Activated CD8-positive, alpha-beta memory T cell treated with anti-CD3 and anti-CD28 coated beads for 4 hours (primary cell): Measurements from ENCODE around the gene MSH3.
"Not testable (repeated sequence)": the region's sequence is repeated elsewhere in the genome, so short reads cannot be mapped to it uniquely, and the experiment has no call there.

Experiments
- DNase-seq, 2 donors: peaks; one replicate each; pipeline ENCODE4 v3.0.0-alpha.2; 2020; ENCODE audit warnings: low read depth in 2 of 2

Gene MSH3

DNA sequence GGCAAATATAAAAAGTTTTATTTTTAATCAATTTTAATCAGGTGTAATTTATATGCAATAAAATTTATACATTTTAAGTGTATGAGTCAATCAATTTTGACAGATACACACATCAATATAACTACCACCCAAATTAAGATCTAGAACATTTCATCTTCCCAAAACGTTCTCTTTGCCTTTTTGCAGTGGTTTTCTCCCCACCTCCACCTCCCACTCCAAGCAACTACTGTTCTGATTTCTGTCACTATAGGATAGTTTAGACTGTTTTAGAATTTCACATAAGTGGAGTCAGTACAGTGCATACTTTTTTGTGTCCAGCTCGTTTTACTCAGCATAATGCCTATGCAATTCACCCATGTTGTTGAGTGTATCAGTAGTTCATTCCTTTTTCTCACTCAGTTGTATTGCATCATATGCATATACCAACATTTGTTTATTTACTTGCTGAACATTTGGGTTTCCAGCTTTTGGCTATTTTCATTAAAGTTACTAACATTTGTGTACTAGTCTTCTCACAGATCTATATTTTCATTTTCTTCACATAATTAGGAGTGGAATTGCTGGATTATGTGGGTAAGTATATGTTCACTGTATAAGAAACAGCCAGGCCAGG is 52.5 kb downstream of the MSH3 start:
- no peak for DNase-seq

DNA sequence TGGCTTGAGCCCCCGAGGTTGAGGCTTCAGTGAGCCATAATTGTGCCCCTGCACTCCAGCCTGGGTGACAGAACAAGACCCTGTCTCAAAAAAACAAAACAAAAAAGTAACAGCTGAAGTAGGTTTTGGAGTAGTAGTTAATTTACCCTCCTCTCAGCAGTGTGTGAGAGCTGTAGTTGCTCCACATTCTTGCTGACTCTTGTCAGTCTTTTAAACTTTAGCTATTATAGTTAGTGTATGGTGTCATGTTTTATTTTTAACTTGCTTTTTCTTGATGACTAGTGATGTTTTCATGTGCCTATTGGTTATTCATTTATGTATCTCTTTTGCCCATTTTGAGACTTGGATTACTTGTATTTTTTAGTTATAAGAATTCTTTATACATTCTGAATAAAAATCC is 53.2 kb downstream of the MSH3 start:
- no peak for DNase-seq

DNA sequence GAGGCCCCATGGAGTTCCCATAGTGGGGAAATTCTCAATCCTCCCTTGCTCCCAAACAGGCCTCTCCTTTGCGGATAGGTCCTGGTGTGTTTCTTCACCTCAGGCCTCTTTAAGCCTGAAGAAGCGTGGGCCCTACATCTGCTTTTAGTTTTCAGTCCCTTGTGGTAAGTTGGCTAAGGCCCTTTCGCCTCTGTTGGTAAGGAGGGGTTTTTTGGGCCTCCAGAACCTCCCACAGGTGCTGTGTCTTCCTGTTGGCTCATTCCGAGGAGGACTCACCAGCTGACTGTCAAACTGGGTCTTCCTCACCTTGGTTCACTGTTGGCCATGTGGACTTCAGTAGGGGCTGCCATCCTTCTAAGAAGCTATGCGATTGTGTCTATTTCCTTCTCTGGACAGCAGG is 56.8 kb downstream of the MSH3 start:
- DNase-seq: no peak

DNA sequence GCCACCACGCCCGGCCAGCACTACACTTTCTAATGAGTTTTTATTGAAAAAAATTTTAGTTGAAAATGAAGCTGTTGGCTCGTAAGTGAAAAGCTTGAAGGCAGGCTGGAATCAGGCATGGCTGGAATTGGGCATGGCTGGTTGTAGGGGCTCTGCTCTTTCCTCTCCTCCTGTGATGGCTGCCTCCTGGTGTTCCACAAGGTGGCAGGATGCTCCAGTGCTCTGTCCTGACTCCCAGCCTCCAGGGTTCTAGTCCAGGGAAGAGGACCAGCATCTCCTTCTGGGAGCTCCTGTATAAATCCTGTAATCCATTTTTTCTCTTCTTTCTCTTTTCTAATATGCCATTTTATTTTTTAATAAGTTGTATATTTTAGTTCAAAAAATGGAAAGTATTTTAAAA is 57.5 kb downstream of the MSH3 start:
- no peak for DNase-seq

DNA sequence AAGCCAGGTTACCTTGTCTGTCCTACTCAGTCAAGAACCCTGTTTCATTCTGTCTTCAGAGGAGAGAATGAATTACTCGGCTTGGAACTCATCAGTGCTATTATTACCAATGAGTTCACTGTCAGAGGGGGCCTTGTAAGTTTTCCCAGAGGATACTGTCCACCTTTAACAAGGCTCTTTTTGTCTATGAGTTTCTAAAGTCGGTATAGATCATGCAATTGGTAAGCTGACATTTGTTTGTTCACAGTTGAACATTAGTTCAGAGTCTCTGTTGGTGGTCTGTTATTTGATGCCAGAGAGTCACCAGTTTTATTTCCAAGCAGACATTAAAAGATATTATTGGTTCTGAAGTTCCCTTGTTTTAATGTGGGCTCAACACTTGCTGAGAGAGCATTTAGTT is 58.5 kb downstream of the MSH3 start:
- DNase-seq: no peak

DNA sequence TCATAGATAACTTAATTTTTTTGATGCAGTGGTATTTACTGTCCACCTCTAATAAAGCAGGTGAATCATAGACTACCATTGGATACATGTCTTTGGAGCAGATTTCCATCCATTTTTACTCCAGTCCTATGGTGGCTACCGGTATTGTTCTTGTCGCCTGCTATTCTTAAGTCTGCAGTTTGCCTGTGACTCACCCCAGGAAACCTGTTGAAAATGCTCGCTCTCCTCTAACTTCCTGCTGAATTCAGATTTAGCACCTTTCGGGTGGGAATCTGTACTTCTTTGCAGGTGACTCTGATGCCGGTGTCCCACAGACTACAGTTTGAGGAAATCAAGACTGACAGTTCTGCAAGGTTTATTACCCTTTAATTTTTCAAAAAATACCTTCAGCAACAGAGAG is 59.2 kb downstream of the MSH3 start:
- DNase-seq: no peak

DNA sequence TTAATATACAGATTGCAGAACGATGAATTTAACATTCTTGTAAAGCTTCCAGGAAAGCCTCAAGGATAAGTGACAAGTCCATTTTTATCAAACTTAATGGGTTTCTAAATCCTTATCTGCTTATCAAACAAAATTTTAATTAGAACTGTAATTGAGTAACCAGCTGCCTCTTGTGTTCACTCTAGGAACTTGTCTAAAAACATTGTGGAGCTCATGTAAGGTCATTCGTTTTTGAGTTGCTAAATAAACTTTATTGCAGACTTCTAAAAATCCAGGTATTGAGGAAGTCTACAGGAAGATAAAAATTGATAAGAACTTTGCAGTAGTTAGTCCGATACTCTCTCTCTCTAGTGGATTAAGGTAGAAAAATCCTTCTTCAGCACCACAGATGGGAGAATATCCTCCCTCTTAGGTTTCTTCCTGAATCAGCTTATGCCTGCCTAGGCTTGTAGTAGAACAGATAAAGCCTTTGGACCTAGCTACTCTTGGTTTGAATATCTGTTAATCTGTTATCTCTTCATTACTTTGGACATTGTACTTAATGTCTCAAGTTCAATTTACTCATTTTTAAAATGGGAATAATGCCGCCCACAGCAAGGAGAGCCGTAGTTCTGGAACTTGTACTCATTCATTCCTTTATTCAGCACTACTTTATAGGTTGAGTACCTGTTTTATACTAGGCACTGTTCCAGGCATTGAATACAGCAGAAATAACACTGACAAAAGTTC is 60.3 kb downstream of the MSH3 start:
- no peak for DNase-seq

DNA sequence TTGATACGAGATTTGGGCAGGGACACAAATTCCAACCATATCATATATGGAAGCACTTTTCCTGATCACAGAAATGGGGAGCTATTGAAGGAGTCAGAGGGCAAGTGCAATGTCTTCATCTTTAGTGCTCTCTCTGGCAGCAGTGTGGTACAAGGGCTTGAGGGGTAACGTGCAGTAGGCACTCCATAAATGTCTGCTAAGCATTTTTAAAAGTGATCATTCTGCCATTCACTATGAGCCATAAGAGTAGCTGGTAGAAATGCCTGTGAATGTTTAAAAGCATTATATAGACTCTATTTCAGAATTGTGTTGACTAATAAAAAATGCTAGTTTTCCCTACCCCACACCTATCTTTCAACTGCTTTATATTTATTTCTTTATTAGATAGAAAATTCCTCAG is 61.4 kb downstream of the MSH3 start:
- no peak for DNase-seq

DNA sequence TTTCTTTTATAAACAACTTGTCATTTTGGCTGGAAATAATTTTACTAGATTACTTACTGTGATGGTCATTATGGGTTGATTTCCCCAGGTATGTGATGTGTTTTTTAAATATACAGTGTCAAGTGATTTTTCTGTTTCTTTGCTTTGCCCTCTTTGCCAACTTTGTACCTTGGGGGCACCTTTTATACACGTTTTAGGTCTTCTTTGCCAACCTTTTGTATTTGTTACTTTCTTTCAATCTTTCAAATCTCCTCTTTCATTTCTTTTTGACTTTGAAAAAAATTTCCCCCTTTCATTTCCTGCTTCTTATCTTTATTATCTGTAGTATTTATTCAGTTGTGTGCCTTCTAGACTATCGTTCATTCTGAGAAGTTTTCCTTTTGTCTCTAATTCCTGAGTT is 65.7 kb downstream of the MSH3 start:
- no peak for DNase-seq

DNA sequence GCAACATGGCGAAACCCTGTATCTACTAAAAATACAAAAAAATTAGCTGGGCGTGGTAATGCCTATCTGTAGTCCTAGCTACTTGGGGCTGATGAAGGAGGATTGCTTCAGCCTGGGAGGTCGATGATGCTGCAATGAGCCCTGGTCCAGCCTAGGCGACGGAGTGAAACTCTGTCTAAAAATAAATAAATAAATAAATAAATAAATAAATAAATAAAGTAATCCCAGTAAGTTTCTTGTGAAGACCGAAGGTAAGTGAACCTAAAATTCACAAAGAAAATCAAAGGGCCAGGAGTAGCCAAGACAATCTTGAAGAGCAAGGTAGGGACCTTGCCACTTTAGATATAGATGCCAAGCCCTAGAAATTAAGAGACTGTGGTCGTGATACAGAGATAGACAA is 68.5 kb downstream of the MSH3 start:
- no peak for DNase-seq

DNA sequence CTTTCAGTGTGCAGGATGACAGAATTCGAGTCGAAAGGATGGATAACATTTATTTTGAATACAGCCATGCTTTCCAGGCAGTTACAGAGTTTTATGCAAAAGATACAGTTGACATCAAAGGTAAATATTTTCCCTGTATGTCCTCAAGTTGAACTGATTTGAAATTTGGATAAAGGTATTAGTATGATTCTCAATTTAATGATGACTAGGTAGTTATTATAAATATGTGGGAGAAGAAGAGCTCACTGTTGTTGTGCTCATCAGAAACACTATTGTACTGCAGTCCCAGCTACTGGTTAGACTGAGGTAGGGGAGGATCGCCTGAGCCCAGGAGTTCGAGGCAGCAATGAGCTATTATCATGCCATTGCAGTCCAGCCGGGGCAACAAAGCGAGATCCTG is 71.0 kb downstream of the MSH3 start:
- DNase-seq: no peak

DNA sequence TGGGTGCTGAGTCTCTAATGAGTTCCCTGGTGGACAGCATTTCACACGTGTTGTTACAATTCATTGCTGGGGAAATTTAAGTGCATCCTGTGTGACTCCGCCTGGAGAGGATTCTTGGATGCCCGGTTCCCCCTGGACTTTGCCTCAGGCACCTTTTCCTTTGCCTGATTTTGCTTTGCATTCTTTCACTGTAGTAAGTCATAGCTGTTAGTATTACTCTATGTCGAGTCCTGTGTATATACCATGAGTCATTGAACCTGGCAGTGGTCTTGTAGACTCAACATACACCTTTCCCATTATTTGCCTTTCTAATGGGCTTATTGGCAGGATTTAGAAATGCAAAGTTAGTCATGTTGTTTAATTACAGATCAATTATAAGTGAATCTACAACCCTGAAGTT is 82.3 kb downstream of the MSH3 start:
- DNase-seq: no peak

DNA sequence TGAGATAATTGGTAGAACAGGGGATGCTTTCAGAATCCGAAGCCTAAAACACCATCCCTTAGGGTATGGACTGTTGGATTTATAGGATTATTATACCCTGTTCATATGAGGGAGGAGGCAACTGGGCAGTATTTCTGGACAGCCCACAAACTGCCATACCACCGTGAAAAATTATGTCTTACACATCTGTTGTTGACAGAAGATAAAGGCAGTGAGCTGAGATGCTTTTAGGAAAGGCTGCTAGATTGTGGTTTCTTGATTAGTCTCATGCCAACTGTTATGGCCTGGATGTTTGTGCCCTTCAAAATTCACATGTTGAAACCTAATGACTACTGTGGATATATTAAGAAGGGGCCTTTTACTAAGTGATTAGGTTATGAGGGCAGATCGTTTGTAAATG is 84.0 kb downstream of the MSH3 start:
- no peak for DNase-seq

DNA sequence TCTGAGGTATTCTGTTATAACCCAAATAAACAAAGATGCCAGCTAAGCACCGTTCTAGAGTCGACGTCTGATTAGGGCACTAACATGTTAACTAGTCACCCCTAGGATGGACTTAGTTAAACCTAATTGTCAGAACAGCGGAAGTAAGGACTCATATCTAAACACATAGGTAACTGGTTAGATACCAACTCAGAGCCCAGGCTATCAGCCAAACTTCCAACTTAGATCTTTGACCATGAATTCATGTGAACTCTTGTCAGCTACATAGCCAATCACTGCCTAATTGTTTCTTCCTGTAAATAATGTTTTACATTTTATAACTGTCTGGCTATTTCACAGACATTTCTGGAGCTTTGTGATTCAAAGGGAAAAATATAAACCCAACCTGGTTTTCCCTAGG is 84.6 kb downstream of the MSH3 start:
- no peak for DNase-seq

DNA sequence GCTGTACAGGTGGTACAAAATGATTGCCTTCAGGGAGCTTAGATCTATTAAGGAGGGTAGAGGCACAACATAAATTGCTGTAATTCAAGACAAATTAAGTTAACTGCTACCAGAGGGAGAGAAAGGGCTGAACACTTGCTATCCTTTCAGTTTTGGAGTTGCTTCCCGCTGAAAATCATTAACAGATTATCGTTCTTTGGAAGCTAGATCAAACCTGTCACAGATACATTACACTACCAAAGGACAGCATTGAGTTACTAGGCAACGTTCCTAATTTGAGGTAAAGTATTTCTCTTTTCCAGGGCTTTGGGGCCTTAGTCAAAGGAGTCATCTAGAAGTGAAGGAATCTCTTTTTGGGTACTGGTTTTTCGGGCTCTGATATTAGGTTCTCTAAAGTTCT is 85.0 kb downstream of the MSH3 start:
- no peak for DNase-seq

DNA sequence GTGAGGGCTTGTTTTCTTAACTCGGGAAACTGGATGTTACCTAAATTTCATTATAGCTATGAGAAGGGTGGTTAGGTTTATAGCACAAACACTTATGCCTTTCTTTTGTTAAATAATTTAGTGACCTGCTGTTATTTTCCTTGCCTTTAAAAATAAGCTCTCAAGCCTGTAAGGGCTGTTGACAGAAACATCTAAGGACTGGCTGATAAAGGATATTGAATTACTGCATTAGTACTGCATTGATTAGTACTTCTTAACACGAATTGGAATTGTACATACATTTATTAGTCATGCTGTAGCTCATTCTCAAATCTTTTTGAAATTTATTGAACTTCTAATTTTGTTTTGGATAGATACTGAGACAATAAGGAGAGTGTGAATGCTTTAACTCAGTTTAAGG is 85.4 kb downstream of the MSH3 start:
- DNase-seq: no peak

DNA sequence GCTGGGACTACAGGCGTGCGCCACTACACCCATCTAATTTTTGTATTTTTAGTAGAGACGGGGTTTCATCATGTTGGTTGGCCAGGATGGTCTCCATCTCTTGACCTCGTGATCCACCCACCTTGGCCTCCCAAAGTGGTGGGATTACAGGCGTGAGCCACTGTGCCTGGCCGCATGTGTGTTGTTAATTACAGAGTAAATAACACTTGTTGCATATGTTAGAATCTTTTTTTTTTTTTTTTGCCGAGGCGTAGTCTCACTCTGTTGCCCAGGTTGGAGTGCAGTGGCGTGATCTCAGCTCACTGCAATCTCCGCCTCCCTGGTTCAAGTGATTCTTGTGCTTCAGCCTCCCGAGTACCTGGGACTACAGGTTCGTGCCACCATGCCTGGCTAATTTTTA is 86.0 kb downstream of the MSH3 start:
- not testable (repeated sequence) for DNase-seq

DNA sequence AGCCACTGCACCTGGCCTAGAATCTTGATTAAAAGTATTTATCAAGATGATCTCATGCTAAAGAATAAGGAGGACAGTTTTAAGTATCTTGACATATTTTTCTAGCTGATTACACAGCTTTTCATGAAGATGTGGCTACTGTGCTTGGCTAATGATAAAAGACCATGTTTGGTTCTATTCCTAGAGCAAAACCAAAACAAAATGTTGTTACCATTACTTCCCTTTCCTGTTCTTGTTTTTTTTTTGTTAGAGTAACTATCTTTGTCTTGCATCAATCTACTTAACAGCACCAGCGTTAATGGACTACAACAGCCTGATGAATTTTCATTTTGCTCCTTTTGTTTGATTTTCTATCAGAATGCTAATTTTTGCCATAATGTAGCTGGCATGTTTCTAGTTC is 86.5 kb downstream of the MSH3 start:
- DNase-seq: no peak

DNA sequence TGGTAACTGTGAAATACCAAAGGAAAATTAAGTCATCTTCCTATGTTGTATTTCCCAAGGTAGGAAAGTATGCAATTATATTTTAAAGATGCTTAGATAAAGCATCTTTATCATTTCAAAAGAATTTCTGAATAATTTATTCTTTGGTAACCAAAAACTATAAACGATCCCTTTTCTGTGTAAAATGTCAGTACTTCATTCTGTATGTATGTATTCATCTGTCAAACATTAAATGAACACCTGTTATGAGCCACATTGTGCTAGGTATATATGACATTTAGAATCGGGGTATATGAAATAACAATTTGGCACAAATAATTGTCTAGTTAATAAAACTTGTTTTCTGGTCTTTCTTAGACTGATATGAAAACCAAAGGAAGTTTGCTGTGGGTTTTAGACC is 89.7 kb downstream of the MSH3 start:
- DNase-seq: no peak

DNA sequence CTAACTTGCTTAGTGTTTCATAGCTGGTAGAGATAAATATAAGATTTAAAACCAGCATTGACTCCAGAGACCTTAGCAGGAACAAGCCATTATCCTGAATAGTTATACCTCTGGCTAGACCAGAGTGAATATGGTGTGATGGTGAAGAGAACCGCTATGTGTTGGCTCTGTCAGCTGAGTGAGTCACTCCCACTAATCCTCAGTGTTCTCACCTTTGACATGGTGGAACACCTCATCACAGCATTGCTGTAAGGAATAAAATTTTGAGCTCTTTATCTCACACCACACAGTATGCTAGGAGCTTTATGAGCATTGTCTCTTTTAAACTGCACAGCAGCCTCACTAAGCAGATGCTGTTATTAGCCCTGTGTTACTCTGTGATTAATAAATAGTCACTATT is 91.0 kb downstream of the MSH3 start:
- no peak for DNase-seq

DNA sequence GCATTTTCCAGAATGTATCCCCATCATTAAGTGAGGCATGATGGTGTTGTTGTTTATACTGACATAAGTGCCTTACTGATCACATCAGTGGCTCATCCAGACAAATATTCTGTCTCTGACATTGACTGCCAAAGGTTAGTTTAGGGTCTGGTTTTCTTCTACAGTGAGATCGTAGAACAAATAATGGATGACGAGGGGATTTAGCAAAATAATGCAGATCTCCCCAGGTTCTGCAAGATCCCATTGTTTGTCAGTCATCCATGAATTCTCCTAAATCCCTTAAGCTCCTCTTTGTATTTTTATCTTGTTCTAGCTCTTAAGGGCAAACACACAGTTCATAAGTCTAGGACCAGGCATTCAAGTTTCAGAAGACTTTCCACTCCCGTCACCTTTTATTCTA is 93.5 kb downstream of the MSH3 start:
- DNase-seq: no peak

DNA sequence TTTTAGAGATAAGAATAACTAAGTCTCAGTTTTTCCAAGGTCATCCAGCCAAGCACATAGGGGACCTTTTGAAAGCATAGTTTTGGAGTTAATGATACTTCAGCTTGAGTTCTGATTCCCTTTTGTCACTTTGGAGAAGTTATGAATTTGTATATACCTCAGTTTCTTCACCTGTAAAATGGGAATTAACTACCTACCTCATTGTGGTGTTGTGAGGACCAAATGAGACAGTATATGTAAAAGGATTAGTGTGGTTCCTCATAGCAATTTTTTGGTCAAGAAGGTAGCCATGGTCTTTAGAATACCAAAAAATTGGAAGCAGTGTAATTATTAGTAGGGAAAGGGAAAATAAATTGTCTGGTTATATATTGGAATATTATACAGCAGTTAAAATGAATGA is 98.0 kb downstream of the MSH3 start:
- DNase-seq: no peak

DNA sequence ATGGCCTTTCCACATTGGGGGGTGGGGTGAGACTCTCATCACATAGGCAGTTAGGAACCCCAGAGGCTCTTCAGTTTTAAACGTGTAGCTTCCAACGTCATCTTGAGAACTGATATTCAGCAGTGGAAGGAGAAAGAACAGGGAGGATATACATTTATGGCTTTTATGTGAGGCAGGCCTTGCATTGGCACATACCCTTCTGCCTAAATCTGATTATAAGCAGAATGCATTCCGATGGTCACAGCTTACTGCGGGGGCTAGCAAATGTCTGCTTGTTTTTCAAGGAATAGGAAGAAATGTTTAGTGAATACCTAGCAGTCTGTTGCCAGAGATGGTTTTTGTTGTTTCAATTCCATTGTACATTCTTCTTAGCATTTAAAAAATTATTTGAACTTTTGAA is 99.3 kb downstream of the MSH3 start:
- DNase-seq: no peak

DNA sequence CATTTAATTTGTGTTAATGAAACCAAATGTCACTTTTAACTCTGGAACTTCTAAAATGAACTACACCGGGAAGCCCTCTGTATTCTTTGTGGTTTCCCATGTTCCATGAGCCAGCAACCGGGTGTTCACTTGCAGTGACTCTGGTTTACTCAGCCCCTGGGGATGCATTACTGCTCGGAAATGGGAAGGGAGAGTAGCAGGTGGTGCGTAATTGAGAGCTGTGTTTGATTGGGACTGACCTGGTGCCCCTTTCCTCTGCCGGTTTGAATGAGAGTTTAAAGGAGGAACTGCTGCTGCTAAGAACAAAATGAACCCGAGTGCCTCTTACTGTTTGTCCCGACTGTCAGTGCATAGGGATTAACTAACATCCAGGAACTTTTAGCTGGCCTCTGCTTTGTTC is 100.4 kb downstream of the MSH3 start:
- DNase-seq: no peak
